Measurements from ENCODE around the gene NUP214.
"Not testable (repeated sequence)": the region's sequence is repeated elsewhere in the genome, so short reads cannot be mapped to it uniquely, and the experiment has no call there.

NUP214 gene

GRCh38 chr9:131237931-131238401 is 112.6 kb downstream of the NUP214 start:
- H3K27ac ChIP-seq: no peak overlapping the region
- H3K27me3 ChIP-seq (ENCODE audit: control insufficient read depth, insufficient read depth, low read length): no peaks in the 10 kb centered on the region
- H3K9me3 ChIP-seq (ENCODE audit: control insufficient read depth, low read length): no peaks in the 10 kb centered on the region
- peak overlapping the region; percentile 59 for H3K4me2 ChIP-seq (ENCODE audit: low read length)
- peaks cover 5% of the 10 kb centered on the region for H3K4me1 ChIP-seq
- no peaks in the 10 kb centered on the region for H3K79me2 ChIP-seq
- H3K36me3 ChIP-seq (ENCODE audit: control insufficient read depth, insufficient read depth, low read length): no peaks in the 10 kb centered on the region
- H3K9ac ChIP-seq: no peak overlapping the region
- peak overlapping the region; percentile 5 for H3K4me3 ChIP-seq (ENCODE audit: low read depth, low read length)
- TF ChIP-seq CTCF (IDR thresholded peaks at IDR 0.05): no peak
- peak overlapping the region; percentile 73 for H2AFZ ChIP-seq

- H3K4me3 ChIP-seq (ENCODE audit: low read depth, low read length): peak overlapping the region; percentile 5
- no peak for TF ChIP-seq CTCF (IDR thresholded peaks at IDR 0.05)
Observed at GRCh38 chr9:131238402-131239021, 113.1 kb downstream of the NUP214 start.

GRCh38 chr9:131239161-131239975 is 114.0 kb downstream of the NUP214 start:
- Histone ChIP-seq H3K4me3 (ENCODE audit: low read depth, low read length) (no peak overlapping the region), H3K9me3 (ENCODE audit: control insufficient read depth, low read length) (no peaks in the 10 kb centered on the region), H3K27me3 (ENCODE audit: control insufficient read depth, insufficient read depth, low read length) (no peaks in the 10 kb centered on the region), H2AFZ (no peak overlapping the region), H3K36me3 (ENCODE audit: control insufficient read depth, insufficient read depth, low read length) (no peaks in the 10 kb centered on the region), H3K9ac (no peak overlapping the region), H3K79me2 (no peaks in the 10 kb centered on the region), H3K27ac (no peak overlapping the region), H3K4me2 (ENCODE audit: low read length) (no peak overlapping the region), H3K4me1 (peaks cover 5% of the 10 kb centered on the region)
- no peak for TF ChIP-seq CTCF (IDR thresholded peaks at IDR 0.05)

More at GRCh38 chr9:131238402-131239021, 113.1 kb downstream of the NUP214 start:
- peak overlapping the region; percentile 73 for H2AFZ ChIP-seq
- H3K27ac ChIP-seq: no peak overlapping the region
- H3K9ac ChIP-seq: no peak overlapping the region
- no peaks in the 10 kb centered on the region for H3K27me3 ChIP-seq (ENCODE audit: control insufficient read depth, insufficient read depth, low read length)
- H3K4me2 ChIP-seq (ENCODE audit: low read length): peak overlapping the region; percentile 59
- H3K79me2 ChIP-seq: no peaks in the 10 kb centered on the region
- peaks cover 5% of the 10 kb centered on the region for H3K4me1 ChIP-seq
- H3K36me3 ChIP-seq (ENCODE audit: control insufficient read depth, insufficient read depth, low read length): no peaks in the 10 kb centered on the region
- H3K9me3 ChIP-seq (ENCODE audit: control insufficient read depth, low read length): no peaks in the 10 kb centered on the region

- no peak overlapping the region for H3K9ac ChIP-seq
- H3K27ac ChIP-seq: no peak overlapping the region
- no peak overlapping the region for H3K4me2 ChIP-seq (ENCODE audit: low read length)
- H3K27me3 ChIP-seq (ENCODE audit: control insufficient read depth, insufficient read depth, low read length): no peaks in the 10 kb centered on the region
- H3K9me3 ChIP-seq (ENCODE audit: control insufficient read depth, low read length): no peaks in the 10 kb centered on the region
- H3K36me3 ChIP-seq (ENCODE audit: control insufficient read depth, insufficient read depth, low read length): no peaks in the 10 kb centered on the region
- TF ChIP-seq CTCF (IDR thresholded peaks at IDR 0.05): no peak
- H3K4me3 ChIP-seq (ENCODE audit: low read depth, low read length): no peak overlapping the region
- H2AFZ ChIP-seq: no peak overlapping the region
- H3K79me2 ChIP-seq: no peaks in the 10 kb centered on the region
- peaks cover 5% of the 10 kb centered on the region for H3K4me1 ChIP-seq
Observed at GRCh38 chr9:131240047-131240921, 114.9 kb downstream of the NUP214 start.

GRCh38 chr9:131244331-131244730 is 118.9 kb downstream of the NUP214 start:
- H3K79me2 ChIP-seq; H3K36me3 ChIP-seq (ENCODE audit: control insufficient read depth, insufficient read depth, low read length); H3K4me2 ChIP-seq (ENCODE audit: low read length); H3K4me1 ChIP-seq; H3K4me3 ChIP-seq (ENCODE audit: low read depth, low read length); H2AFZ ChIP-seq; H3K9ac ChIP-seq; H3K27ac ChIP-seq; H3K9me3 ChIP-seq (ENCODE audit: control insufficient read depth, low read length); H3K27me3 ChIP-seq (ENCODE audit: control insufficient read depth, insufficient read depth, low read length): not testable (repeated sequence)

All from parathyroid adenoma (tissue), 2 donors.